Neuron (in vitro differentiated cells): ENCODE results near the gene NTN4.
"Not testable (repeated sequence)": the region's sequence is repeated elsewhere in the genome, so short reads cannot be mapped to it uniquely, and the experiment has no call there.

Experiments
- H2AFZ ChIP-seq: one replicate; pipeline ENCODE4 v1.6.1; 2013; ENCODE audit warnings: low read depth, mild to moderate bottlenecking, inconsistent platforms, low read length, moderate library complexity
- H3K27me3 ChIP-seq: one replicate; pipeline ENCODE4 v1.6.1; 2013; ENCODE audit warnings: low read length; ENCODE audit not compliant: insufficient read depth
- H3K36me3 ChIP-seq: one replicate; pipeline ENCODE4 v1.6.1; 2013; ENCODE audit warnings: low read length; ENCODE audit not compliant: insufficient read depth
- H3K4me1 ChIP-seq: one replicate; pipeline ENCODE4 v1.6.1; 2013; ENCODE audit warnings: low read length; ENCODE audit not compliant: insufficient read depth
- H3K4me3 ChIP-seq: 2 replicates; pipeline ENCODE4 v1.5.1; 2013; ENCODE audit warnings: mild to moderate bottlenecking, low read length, moderate library complexity
- H3K9me3 ChIP-seq: one replicate; pipeline ENCODE4 v1.6.1; 2013; ENCODE audit warnings: low read length

NTN4 gene

DNA sequence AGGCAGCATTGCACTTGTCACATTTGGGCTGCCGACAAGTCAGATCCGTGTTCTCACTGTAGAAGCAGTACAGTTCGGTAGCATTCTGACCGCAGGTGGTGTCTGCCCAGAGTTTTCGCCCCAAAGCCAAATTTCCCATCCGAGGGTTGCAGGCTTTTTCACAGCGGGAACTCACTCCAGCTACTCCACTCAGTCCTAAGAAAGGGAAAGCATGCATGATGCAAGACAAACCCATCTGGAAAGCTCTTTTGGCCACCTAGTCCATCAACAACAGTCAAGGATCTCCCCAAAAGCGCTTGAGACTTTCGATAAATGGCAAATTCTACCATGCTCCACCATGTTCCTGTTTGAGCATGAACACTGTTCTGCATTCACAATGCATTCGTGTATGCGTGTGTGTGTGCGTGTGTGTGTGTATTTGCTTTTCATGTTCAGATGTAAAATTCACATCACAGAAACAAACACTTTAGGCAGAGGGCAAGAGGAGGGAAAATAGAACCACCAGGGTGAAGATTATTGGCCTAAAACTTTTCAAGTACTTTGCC is 3.2 kb downstream of the NTN4 start:
- Histone ChIP-seq H3K4me3 (no peak overlapping the region), H3K9me3 (no peaks in the 10 kb centered on the region), H3K27me3 (peaks cover 72% of the 10 kb centered on the region), H3K36me3 (no peaks in the 10 kb centered on the region), H3K4me1 (peaks cover 15% of the 10 kb centered on the region), H2AFZ (no peak overlapping the region)

DNA sequence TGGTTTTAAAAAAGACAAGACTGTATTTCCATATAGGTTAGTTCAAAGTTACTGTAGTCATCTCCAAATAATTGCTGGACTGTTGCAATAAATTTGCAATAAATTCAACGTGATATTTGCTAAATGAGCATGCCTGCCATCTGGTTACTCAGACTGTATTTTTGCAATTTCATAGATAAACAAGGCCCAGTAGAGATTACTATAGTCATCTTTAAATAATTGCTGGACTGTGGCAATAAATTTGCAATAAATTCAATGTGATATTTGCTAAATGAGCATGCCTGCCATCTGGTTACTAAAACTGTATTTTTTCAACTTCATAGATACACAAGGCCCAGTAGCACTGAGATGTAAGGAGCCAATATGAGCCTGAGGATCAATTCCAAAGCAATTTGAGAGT is 5.6 kb downstream of the NTN4 start:
- peaks cover 54% of the 10 kb centered on the region for H3K27me3 ChIP-seq
- H3K4me1 ChIP-seq, result peaks cover 5% of the 10 kb centered on the region
- H3K9me3 ChIP-seq, result no peaks in the 10 kb centered on the region
- H3K4me3 ChIP-seq, result no peak overlapping the region
- no peak overlapping the region for H2AFZ ChIP-seq
- no peaks in the 10 kb centered on the region for H3K36me3 ChIP-seq

DNA sequence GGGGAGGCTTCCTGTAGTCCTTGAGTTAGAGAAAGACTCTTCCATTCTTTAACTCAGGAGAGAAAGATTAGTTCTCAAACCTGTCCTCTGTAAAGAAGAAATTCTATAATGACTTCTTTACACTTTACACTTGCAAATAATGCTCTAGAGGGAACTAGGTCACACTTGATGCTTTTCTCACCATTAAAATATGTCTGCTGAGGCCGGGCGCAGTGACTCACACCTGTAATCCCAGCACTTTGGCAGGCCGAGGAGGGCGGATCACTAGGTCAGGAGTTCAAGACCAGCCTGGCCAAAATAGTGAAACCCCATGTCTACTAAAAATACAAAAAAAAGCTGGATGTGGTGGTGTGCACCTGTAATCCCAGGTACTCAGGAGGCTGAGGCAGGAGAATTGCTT is 6.3 kb downstream of the NTN4 start:
- no peaks in the 10 kb centered on the region for H3K9me3 ChIP-seq
- H3K4me3 ChIP-seq, result no peak overlapping the region
- H2AFZ ChIP-seq, result no peak overlapping the region
- H3K36me3 ChIP-seq, result no peaks in the 10 kb centered on the region
- no peaks in the 10 kb centered on the region for H3K4me1 ChIP-seq
- H3K27me3 ChIP-seq, result peaks cover 48% of the 10 kb centered on the region

DNA sequence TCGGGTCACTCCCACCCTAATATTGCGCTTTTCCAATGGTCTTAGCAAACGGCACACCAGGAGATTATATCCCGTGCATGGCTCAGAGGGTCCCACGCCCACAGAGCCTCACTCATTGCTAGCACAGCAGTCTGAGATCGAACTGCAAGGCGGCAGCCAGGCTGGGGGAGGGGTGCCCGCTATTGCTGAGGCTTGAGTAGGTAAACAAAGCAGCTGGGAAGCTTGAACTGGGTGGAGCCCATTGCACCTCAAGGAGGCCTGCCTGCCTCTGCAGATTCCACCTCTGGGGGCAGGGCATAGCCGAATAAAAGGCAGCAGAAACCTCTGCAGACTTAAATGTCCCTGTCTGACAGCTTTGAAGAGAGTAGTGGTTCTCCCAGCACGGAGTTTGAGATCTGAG is 15.1 kb downstream of the NTN4 start:
- not testable (repeated sequence) for H3K9me3 ChIP-seq, H3K4me1 ChIP-seq, H3K36me3 ChIP-seq, H3K4me3 ChIP-seq, H2AFZ ChIP-seq, H3K27me3 ChIP-seq

DNA sequence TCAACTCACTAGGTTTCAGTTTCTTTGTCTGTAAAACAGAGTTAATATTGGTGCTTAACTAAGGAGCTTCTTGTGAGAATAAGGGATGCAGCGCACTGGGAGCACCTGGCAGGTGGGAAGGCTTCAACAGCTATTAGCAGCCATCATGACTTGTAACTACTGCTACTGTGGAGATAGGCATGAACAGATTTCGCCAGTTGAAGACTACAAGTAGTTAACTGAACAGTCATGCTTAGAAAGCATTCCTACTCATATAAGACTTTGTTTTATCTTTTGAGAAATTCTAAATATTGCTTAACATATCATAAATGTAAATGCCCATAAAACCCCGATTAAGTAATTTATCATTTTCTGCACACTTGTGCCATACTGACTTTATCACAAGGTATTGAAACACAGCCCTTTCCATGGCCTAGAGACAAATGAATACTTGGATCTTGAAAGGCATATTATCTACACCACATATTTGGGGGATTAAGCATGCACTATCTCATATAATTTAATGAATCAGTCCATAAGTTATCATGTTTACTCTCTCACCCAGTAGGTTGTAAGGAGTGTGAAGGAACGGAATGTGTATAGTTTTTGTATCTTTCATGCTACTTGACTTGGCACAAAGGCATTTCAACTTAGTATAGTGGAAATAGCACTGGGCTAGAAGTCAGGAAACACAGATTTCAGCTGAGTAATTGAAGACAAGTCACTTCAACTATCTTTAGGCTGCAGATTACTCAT is 16.1 kb downstream of the NTN4 start:
- Histone ChIP-seq H3K36me3 (no peaks in the 10 kb centered on the region), H3K9me3 (no peaks in the 10 kb centered on the region), H2AFZ (no peak overlapping the region), H3K27me3 (no peaks in the 10 kb centered on the region), H3K4me1 (no peaks in the 10 kb centered on the region), H3K4me3 (no peak overlapping the region)

DNA sequence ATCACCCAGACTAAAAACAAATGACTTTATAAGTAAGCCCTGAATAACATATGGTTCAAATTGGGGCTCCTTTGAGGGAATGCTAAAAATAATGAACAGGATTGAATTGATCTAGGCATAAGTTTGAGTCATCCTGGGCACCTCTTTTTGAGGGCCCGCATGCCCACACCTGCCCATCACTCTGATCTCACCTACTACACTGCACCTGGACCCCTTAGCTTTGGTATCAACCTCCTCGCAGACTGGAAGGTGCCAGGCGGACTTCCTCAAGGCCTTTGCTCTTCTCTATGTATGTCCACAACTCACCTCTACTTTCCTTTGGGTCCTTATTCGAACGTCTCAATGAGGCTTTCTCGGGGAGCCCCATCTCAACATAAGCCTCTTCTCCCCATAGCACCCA is 17.2 kb downstream of the NTN4 start:
- H3K4me3 ChIP-seq, result no peak overlapping the region
- H2AFZ ChIP-seq, result no peak overlapping the region
- H3K4me1 ChIP-seq, result no peaks in the 10 kb centered on the region
- H3K27me3 ChIP-seq, result no peaks in the 10 kb centered on the region
- H3K36me3 ChIP-seq, result no peaks in the 10 kb centered on the region
- no peaks in the 10 kb centered on the region for H3K9me3 ChIP-seq

DNA sequence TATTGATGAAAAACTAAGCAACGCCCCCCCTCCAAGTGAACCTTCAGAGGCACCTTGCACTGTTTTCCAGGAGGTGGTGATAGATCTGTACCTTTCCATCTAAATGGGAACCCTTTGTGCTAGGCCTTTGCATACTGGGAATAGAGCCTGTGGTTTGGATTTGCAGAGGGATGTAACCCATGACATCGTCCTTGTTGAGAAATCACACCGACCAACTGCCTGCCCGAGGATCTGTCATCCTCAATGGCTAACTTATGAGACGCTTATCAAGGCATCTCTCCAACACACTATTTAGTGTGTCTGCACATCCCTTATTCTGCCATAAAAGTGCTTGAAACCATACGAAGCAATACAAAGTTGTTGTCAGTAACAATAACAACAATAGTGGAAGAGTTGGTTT is 22.9 kb downstream of the NTN4 start:
- no peaks in the 10 kb centered on the region for H3K36me3 ChIP-seq
- H2AFZ ChIP-seq, result no peak overlapping the region
- no peaks in the 10 kb centered on the region for H3K4me1 ChIP-seq
- H3K4me3 ChIP-seq, result no peak overlapping the region
- peaks cover 9% of the 10 kb centered on the region for H3K27me3 ChIP-seq
- no peaks in the 10 kb centered on the region for H3K9me3 ChIP-seq

DNA sequence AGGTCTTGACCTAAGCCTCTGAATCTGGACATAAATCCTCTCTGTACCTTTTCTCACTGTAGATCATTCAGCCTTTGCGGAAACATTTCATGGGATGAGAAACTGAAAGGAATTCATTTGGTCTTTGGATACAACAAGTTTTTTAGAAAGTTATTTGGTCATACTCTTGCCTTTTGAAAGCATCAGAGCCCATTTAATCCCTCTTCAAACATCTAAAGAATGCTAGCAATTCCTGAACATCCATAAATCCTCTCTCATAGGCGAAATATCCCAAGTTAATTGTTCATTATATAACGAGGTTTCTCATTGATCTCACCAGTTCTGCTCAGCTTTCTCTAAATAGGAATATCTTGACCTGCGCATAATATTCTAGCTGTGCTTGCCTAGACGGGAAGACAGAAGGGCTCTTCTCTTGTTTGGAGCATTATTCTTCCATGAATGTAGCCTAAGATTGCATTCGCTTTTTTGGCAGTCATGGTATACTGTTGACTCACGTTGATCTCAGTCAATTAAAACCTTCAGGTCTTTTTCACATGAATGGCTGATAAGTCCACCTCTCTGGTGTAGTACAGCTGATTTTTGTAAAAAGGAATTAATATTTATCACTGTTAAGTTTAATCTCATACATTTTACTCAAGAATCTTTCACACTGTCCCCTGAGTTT is 24.1 kb downstream of the NTN4 start:
- Histone ChIP-seq H3K9me3 (no peaks in the 10 kb centered on the region), H3K27me3 (peaks cover 14% of the 10 kb centered on the region), H3K4me3 (no peak overlapping the region), H2AFZ (no peak overlapping the region), H3K36me3 (no peaks in the 10 kb centered on the region), H3K4me1 (no peaks in the 10 kb centered on the region)

DNA sequence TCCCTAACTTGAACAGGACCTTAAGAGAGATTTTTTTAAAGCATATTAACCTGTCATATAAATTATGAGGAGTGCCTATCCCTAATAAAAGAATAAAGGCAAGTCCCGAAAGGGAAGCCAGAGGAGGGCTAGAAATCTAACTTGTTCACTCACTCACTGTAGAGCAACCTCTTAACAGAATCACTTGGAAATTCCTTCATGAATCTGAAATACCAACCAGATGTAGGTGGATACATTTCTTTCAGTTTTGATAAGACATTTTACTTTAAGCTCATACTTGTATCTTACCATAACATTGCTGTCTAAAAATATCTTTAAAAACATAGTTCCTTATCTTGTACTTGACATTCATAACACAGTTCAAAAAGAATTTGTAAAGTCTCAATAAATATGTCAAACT is 25.7 kb downstream of the NTN4 start:
- Histone ChIP-seq H2AFZ (no peak overlapping the region), H3K36me3 (no peaks in the 10 kb centered on the region)

DNA sequence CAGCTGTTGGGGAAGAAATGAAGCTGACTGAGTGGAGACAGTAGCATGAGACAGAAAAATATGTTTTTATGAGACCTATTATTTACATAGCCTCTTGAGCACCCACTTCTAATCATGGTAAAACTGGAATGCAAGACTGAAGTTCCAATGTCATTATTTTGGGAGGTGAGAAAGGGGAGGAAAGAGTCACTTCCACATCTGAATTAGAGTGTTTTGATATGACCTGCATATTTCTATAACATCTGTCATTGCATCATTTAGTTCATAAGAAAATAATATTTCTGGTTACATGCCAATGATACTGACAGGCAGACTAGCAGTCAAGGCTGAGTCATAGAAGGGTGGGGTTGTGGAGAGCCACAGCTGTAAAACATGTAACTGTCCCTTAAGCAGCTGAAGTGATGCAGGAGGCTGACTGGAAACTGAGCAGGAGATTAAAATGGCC is 26.7 kb downstream of the NTN4 start:
- Histone ChIP-seq H3K36me3 (no peaks in the 10 kb centered on the region), H3K4me1 (no peaks in the 10 kb centered on the region), H2AFZ (no peak overlapping the region), H3K9me3 (no peaks in the 10 kb centered on the region), H3K27me3 (peaks cover 14% of the 10 kb centered on the region), H3K4me3 (no peak overlapping the region)

More for the DNA sequence above, 25.7 kb downstream of the NTN4 start:
- H3K4me1 ChIP-seq, result no peaks in the 10 kb centered on the region
- H3K4me3 ChIP-seq, result no peak overlapping the region
- H3K27me3 ChIP-seq, result peaks cover 14% of the 10 kb centered on the region
- no peaks in the 10 kb centered on the region for H3K9me3 ChIP-seq

DNA sequence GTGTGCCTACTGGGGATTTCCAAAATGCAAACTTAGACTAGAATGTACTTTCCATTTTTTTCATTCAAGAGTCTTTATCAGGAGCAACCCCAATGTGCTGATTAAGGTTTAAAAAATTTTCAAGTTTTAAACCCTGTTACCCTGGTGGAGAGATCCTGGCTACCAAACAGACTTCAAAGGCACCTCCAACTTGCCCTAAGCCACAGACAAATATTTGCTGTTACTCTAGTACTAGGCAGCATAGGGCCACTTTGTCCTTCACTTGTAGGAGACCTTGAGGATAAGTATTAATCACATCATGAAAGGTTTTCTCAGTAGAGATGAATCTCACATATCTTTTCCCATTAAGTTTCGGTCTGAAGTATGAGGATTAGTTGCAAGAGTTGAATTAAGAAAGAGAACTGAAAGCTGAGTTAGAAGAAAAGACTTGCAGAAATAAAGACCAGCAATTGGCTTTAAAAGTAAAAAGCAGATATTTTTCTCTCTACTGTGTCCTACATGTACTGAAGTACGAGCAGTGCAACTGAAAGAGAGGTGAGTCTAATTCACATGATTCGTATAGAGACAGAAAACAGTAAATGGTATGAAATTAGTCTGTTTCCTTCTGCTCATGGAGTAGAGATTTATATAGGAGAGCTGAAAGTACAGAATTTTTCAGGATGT is 28.3 kb downstream of the NTN4 start:
- Histone ChIP-seq H3K9me3 (no peaks in the 10 kb centered on the region), H3K27me3 (peaks cover 14% of the 10 kb centered on the region), H3K4me1 (no peaks in the 10 kb centered on the region), H3K4me3 (no peak overlapping the region), H3K36me3 (no peaks in the 10 kb centered on the region), H2AFZ (no peak overlapping the region)

DNA sequence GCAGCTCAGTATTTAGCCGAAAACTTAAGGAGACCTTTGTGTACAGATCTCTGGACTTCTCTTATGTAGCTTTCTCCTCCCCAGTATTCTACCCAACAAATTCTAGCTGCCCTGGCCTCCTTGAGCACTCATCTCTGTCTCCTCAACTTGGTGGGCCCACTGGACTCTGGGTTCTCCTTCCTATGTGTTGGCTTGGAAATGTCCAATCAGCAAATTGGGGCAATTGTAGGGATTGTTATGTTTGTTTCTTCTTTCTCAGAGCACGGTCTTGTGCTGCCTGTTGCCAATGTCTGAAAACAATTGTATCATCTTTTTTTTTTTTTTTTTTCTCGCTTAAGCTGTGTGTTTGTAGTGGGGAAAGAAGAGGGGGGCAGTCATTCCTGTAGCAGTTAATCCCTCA is 30.2 kb downstream of the NTN4 start:
- Histone ChIP-seq H3K27me3 (peaks cover 12% of the 10 kb centered on the region), H3K4me1 (no peaks in the 10 kb centered on the region), H3K4me3 (no peak overlapping the region), H3K36me3 (no peaks in the 10 kb centered on the region), H3K9me3 (no peaks in the 10 kb centered on the region), H2AFZ (no peak overlapping the region)

DNA sequence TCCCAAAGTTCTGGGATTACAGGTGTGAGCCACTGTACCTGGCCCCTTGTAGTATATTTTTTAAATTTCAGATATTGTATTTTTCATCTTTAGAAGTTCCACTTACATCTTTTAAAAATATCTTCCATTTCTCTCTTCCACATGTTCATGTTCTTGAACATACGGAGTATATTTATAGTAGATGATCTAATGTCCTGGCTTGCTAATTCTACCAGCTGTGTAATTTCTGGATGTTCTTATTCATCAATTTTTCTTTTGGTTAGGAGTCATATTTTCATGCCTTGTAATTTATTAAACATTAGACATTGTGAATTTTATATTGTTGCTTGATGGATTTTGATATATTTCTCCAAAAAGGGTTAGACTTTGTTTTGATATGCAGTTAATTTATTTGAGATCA is 30.8 kb downstream of the NTN4 start:
- Histone ChIP-seq H3K36me3 (no peaks in the 10 kb centered on the region), H3K4me3 (no peak overlapping the region), H2AFZ (no peak overlapping the region), H3K4me1 (no peaks in the 10 kb centered on the region), H3K27me3 (peaks cover 9% of the 10 kb centered on the region), H3K9me3 (no peaks in the 10 kb centered on the region)
